GM19238 (cell line): ENCODE results near the gene ODAD4.

ENCODE experiments used
- DNase-seq: peaks from one replicate; pipeline ENCODE4 v3.0.0; 2011; ENCODE audit warnings: low spot score; ENCODE audit not compliant: insufficient read length

The ODAD4 gene

GRCh38 chr17:41939693-41940090, 9.3 kb downstream of the ODAD4 start:
- DNase-seq = no peak

- DNase-seq = no peak
Measured at GRCh38 chr17:41941168-41941567, 10.8 kb downstream of the ODAD4 start.

DNA sequence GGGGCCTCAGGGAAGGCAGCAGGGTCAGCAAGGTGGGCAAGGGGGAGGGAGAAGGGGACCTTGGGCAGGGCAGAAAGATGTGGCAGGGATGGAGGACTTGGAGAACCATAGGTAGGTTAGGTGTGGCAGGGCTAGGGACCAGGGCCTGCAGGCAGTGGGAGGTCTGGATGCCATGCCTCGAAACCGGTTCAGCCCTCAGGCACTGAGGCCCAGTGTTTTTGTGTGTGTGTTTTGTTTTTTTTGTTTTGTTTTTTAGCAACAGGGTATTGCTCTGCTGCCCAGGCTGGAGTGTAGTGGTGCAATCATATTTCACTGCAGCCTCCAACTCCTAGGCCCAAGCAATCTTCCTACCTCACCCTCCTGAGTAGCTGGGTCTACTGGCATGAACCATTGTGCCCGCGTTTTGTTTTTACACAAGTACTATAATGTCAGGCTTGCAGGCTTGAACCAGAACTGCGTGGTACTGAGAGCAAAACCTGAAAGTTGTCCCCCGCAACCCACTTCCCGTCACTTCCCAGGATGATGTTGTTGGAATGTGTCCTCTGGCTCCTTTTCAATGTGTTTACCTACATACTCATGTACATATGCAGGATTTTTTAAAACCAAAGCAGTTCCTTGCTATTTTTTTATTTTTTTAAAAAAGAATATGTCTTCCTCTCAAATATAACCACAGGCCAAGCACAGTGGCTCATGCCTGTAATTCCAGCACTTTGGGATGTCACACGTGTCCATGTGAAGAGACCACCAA, 12.4 kb downstream of the ODAD4 start:
- no peak for DNase-seq

DNA sequence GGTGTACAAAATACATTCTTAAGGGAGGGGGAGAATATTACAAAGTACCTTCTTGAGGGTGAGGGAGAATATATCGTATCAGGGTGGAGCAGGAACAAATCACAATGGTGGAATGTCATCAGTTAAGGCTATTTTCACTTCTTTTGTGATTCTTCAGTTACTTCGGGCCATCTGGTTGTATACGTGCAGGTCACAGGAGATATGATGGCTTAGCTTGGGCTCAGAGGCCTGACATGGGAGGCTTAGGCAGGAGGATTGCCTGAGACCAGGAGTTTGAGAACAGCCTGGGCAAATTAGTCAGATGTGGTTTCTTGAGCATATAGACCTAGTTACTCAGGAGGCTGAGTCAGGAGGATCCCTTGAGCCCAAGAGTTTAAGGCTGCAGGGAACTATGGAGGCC, 13.1 kb downstream of the ODAD4 start:
- DNase-seq = no peak

DNA sequence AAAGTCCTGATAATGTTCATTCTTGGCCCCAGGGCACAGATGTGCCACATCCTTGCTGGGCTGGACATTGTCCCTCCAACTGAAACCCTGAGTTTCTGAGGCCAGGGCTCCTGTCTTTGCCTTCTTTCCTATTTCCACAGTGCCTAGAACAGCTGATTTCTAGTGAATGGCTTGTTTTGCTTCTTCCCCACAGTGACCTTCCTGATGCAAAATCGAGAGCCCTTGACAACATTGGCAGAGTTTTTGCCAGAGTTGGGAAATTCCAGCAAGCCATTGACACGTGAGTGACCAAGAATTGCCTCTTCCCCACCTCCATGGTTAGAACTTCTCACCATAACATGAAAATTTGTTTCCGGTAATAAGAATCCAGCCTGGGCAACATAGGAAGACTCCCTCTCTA, 14.5 kb downstream of the ODAD4 start:
- DNase-seq = no peak

DNA sequence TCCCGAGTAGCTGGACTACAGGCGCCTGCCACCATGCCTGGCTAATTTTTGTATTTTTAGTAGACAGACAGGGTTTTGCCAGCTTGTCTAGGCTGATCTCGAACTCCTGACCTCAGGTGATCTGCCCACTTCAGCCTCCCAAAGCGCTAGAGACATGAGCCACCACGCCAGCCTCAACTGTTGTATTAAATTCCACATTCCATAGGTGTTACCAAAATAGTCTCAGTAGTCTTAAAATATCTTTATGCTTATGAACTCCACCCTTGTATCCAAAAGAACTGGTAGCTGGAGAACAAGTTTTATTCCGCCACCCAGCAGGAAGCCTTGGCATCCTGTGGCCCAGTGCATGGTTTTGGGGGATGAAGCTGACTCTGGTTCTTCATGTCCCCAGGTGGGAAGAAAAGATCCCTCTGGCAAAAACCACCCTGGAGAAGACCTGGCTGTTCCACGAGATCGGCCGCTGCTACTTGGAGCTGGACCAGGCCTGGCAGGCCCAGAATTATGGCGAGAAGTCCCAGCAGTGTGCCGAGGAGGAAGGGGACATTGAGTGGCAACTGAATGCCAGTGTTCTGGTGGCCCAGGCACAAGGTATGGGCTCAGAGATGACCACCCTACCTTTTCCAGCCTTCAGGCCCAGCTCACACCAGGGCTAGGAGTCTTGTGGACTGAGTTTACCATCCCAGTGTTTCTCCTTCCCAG, 18.5 kb downstream of the ODAD4 start:
- DNase-seq = no peak

DNA sequence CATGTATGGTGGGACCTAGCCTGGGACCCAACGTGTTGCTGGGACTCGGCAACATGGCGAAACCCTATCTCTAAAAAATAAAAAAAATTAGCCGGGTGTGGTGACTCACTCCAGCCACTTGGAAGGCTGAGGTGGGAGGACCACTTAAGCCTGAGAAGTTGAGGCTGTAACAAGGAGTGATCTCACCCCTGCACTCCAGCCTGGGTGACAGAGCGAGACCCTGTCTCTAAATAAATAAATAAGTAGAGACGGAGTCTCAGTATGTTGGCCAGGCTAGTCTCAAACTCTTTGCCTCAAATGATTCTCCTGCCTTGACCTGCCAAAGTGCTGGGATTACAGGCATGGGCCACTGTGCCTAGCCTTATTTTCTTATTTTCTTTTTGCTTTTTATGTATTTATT, 26.1 kb downstream of the ODAD4 start:
- no peak for DNase-seq

GRCh38 chr17:41957031-41957868, 26.8 kb downstream of the ODAD4 start:
- no peak for DNase-seq

- DNase-seq = no peak
Measured at GRCh38 chr17:41957869-41958439, 27.5 kb downstream of the ODAD4 start.

DNA sequence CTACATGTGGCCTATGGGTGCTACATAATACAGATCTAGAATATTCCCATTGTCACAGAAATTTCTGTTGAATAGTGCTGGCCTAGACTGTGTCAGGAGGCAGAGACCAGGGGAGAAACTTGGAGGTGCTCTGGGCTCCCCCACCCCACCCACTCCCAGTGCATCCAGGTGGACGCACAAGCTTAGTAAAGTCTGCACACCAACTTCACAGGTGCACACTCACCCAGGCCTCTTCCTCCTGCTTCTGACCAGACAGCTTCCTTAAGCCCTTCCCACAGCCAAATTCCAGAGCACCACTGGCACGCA, 28.6 kb downstream of the ODAD4 start:
- no peak for DNase-seq

DNA sequence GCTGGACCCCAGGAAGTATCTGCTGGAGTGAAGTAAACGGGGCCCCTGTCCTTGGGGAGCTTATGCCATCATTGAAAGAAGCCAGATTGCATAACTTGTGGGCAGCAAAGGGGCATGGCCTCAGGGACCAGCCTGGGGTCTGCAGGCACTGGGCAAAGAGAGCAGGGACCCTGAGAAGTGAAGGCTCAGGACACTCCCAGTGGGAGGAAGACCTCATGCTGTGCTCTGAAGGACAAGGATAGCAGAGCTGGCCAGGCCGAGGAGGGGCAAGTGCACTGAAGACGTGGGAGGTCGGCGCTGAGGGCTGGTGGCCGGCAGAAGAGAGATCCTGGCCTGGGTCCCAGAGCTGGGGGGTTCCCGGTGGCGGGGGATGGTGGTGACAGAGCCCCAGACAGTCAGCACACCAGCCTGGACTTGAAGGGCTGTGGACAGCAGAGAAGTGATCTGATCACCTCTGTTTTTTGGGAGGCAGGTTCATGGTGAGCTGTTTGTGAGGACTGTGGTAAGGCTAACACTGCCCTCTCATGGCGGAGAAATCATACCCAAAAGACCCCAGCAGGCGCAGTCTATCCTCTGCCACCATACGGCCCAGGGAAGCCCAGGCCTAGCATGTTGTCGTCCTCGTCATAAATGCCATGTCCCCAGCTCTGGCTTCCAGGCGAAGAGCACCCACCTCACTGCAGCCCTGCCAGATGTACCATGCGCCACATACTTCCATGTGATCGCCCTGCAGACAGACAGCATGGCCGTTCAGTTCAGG, 29.1 kb downstream of the ODAD4 start:
- no peak for DNase-seq

DNA sequence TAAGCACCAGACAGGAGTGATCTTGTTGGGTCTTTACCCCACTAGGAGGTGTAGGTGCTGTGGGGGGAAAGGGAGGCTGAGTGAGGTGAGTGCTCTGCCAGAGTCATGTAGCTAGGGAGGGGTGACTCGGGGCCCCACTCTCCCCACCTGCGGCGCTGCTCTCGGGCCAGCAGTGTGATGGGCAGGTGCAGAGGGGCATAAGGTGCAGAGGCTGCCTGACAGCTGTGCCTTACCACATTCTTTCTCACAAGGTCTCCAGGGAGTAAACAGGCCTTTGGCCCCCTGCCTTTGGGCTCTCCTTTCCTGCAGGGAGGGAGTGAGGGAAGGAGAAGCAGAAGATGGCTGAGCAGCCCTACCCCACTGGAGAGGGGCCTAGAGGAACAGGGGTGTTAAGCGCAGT, 31.7 kb downstream of the ODAD4 start:
- no peak for DNase-seq

- DNase-seq = peak; percentile 79
Measured at GRCh38 chr17:41962768-41963434, 32.5 kb downstream of the ODAD4 start.

DNA sequence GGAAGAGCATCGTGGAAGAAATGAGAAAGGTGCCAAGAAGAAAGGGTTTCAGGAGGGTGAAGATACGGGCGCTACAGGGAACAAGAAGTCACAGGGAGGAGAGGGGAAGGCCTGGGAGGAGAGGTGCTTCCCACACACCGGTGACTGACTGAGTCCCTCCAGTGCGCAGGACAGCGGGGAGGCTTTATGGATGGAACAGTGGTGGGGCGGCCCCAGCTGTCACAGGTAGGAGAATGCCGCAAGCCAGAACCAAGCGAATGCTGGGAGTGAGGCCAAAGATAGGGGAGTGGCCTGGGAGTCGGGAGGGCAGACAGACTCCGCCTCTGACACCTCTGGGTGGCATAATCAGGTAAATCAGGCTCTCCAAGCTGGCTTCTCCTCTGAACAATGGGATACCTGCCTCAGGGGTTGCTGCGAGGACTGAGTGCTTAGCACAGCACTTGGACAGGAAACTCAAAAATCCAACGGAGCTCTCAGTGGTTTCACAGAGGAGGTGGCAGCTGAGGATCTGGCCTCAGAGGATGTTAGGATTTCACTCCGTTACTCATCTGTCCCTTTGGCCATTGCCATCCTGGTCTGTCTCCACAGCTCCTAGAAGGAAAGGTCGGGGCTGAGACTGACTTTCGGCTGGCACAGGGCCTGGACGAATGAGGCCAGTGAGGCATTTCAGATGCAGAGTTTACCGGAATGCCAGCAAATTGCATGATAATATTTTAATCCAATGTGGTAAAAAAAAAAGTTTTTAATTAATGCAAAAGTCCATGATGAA, 35.5 kb downstream of the ODAD4 start:
- DNase-seq = peak; percentile 73

GRCh38 chr17:41966463-41967140, 36.2 kb downstream of the ODAD4 start, which contains the start of gene CNP:
Gene CNP, plus strand, starts transcription at chr17:41966795. Its CDS starts 90 bp downstream, at chr17:41966885.
- DNase-seq = peak; percentile 89

DNA sequence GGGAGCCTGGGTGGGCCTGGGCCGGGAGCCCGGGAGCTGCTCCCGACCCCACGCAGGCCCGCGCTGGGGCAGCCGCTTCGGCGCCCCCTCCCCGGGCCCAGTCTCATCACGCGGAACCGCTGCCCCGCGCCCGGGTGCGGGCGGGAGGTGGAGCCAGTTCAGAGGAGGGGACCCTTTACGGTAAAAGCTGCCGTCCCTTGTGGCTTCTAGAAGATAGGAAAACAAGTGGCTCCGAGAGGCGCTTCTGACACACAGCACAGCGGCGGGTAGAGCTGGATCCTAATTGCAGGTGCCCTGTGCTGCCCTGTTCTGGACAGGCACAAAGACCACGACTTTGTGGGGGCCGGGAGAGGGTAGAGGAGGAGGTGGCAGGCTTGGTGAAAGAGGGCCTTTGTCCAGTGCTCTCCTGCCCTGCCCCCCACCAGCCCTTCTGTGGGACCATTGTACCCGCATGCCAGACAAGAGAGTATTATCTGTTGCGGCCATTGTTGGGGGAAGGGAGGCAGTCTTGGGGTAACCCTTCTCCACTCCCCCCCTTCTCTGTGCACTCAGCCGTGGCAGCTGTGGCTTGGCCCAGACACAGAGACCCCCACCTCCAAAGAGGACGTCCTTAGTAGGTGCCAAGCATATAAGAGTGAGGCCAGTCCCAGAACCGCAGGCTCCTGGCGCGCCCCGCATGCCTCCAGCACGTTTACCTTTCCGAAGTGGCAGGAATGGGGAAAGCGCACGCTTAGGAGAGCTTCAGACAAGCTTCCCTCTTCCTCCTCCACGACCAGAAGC, 36.9 kb downstream of the ODAD4 start:
- DNase-seq = no peak

GRCh38 chr17:41967921-41968578, 37.6 kb downstream of the ODAD4 start:
- DNase-seq = no peak

- no peak for DNase-seq
Measured at GRCh38 chr17:41968676-41969075, 38.3 kb downstream of the ODAD4 start.
